ENCODE measurements around the gene DDX60.
"Not testable (repeated sequence)": the region's sequence is repeated elsewhere in the genome, so short reads cannot be mapped to it uniquely, and the experiment has no call there.

The DDX60 gene

GRCh38 chr4:168285850-168286249 is 32.7 kb downstream of the DDX60 start:
- DNase-seq: not testable (repeated sequence)

DNA sequence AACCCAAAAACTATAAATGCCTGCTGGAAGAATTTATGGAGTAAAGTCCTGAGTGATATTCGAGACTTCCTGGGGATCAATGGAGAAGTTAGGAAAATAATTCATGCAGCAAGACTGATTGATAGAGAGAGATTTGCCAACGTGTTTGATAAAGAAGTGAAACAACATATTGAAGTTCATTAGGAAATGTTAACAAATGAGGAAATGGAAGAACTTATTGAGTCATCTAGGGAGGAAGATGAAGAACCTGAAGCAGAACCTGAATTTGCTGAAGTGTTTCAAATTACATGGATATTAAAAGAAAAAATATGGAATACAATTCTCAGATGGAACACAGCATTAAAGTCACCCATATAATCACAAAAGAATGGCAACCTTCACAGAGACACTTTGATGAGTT is 39.0 kb downstream of the DDX60 start:
- no peak for DNase-seq

DNA sequence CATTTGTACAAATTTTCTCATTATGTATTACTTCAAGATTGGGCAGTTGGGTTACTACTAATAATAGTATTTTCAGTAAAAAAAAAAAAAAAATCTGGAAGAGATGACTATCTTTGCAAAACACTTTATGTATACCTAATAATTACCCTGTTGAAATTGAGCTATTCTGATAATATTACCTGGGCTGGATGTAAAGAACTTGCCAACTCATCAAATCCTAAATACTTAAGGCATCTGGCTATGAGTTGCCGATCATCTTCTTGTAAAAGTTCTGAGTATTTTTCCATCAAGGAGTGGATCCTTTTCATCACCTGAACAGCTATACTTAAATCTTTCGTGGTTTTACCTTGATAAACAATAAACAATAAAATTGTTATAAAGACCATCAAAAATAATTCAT is 42.7 kb downstream of the DDX60 start:
- DNase-seq: no peak

- DNase-seq: no peak
These were observed 43.7 kb downstream of the DDX60 start for GRCh38 chr4:168274871-168275270.

DNA sequence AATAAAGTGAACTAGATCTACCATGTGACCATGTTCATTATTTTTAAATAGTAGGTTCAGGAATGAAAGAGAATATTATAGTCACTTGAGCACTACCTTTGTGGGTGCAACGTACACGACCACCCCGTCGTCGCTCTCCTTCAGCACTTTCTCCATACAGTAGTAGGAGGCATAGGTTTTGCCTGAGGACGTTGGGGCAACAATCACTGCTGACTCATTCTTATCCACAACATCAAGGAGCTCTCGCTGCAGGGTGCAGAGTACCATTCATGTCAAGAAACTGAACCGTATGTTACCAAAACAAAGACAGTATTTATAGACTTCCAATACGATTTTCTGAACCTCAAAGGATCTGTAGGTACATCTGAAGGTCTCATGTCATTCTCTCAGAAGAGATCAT is 44.7 kb downstream of the DDX60 start:
- DNase-seq: no peak

DNA sequence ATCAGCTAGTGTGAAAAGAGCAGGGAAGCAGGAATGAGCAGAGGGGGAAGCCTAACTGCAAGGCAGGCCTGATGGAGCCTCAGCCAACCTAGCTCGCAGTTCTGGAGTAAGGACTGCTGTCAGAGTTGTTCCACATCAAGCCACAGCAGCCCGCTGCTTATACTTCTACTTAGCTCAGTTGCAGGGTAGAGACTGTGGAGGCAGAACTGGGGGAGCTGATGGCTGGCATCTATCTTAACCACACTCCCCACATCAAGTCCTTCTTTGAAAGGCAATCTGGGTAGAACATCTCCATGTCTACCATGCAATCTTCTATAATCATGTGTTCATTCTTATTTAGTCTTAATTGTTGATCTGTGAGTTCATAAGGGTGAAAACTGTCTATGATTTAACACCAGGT is 46.1 kb downstream of the DDX60 start:
- no peak for DNase-seq

GRCh38 chr4:168269896-168270295 is 48.7 kb downstream of the DDX60 start:
- no peak for DNase-seq

DNA sequence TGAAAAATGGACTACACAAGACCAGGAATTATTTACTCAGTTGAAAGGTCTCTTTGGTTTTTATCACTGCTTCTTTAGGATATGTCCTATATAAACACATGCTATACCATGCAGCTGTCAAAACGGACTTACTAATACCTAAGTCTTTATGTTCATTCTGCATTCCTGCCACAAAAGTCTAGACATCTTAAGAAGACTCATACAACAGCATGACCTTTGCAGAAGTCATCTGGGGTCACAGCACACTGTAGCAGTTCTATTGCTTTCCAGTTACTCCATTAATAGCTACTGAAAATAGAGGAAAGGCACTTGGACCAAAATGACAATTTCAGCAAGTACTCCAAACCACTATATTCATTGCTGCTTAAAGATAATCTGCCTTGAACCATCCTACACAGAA is 53.2 kb downstream of the DDX60 start:
- DNase-seq: no peak

GRCh38 chr4:168264903-168265302 is 53.6 kb downstream of the DDX60 start:
- DNase-seq: peak; percentile 33

DNA sequence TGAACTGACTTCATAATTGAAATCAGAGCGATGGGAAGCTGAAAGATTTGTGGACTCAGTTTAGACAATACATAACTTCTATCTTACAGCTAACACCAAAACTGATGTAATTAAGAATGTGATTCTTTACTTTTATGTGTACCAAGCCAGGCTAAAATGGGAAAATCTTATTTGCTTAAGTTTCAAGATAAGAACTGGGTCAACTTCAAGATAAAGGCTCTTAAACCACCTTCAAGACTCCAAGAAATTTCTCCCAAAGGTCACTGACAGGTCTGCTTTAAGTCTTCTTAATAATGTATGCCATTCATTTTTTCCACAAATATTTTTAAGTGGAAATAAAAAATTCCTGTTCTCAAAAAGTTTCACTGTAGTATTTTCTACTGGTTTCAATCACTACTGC is 55.5 kb downstream of the DDX60 start:
- no peak for DNase-seq

- no peak for DNase-seq
These were observed 59.5 kb downstream of the DDX60 start for GRCh38 chr4:168259096-168259495.

GRCh38 chr4:168257768-168258167 is 60.8 kb downstream of the DDX60 start:
- DNase-seq: no peak

- no peak for DNase-seq
These were observed 70.3 kb downstream of the DDX60 start for GRCh38 chr4:168248176-168248710.

DNA sequence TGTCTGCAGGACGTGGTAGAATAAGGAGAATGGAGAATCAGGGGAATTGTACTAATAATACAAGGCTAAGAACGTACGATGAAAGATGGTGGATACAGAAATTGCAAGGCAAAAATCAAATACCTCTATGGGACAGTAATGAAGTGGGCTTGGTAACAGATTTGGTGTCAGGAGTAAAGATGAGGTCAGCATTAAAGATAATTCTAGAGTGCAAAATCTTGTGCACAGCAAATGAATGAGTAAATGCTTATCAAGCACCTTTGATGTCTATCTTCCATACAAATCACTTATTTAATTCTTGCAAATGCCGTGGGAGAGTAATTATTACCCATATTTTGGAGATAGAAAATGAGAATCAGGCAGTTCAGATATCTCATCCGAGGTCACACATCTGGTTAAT is 70.9 kb downstream of the DDX60 start:
- DNase-seq: no peak

DNA sequence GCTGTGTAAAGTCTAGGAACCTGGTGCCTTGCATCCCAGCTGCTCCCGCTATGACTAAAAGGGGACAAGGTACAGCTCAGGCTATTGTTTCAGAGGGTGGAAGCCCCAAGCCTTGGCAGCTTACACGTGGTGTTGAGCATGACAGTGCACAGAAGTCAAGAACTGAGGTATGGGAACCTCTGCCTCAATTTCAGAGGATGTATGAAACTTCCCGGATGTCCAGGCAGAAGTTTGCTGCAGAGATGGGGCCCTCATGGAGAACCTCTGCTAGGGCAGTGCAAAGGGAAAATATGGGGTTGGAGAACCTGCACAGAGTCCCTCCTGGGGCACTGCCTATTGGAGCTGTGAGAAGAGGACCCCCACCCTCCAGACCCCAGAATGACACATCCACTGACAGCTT is 76.6 kb downstream of the DDX60 start:
- no peak for DNase-seq

DNA sequence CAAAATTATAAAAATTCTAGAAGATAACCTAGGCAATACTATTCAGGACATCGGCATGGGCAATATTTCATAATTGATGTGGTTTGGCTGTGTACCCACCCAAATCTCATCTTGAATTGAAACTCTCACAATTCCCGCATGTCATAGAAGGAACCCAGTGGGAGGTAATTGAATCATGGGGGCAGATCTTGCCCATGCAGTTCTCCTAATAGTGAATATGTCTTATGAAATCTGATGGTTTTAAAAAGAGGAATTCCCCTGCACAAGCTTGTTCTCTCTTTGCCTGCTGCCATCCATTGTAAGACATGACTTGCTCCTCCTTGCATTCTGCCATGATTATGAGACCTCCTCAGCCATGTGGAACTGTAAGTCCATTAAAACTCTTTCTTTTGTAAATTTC is 77.7 kb downstream of the DDX60 start:
- no peak for DNase-seq

DNA sequence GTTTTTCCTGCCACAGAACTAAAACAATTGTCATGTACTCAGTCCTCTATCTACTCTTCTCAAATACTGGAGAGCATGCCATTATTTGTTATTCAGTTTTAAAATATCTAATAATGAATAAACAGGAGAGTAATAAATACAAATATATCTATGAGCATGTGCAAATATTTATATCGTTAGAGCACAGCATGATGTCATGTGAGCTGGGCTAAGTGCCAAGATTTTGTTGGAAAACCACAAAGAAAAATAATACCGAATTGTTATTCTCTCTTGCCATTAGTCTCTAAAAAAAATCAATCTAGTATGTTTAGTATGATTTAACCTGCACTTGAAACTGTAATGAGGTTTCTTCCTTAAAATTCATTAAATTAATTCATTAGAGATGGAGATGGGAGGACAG is 97.3 kb downstream of the DDX60 start:
- DNase-seq: no peak

GRCh38 chr4:168220893-168221292 is 97.7 kb downstream of the DDX60 start:
- DNase-seq: no peak

DNA sequence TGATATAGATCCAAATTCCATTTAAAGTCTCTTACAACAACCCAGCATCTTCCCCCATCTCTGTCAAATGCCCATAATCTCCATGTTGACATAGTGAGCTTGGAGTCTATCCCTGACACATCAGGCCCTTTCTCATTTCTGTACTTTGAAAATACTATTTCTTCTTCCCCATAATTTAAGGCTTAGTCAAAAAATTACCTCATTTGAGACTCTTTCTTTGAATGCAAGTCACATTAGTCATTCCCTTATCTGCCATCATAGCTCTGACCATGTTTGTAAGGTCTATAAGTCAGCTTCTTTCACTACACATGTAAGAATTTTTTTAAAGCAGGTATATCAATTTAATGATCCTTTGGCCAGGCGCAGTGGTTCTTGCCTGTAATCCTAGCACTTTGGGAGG is 99.9 kb downstream of the DDX60 start:
- DNase-seq: no peak

DNA sequence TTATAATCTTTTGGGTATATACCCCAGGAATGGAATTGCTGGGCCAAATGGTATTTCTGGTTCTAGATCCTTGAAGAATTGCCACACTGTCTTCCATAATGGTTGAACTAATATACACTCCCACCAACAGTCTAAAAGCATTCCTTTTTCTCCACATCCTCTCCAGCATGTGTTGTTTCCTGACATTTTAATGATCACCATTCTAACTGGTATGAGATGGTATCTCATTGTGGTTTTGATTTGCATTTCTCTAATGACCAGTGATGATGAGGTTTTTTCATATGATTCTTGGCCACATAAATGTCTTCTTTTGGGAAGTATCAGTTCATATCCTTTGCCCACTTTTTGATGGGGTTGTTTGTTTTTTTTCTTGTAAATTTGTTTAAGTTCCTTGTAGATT is 105.0 kb downstream of the DDX60 start:
- not testable (repeated sequence) for DNase-seq

DNA sequence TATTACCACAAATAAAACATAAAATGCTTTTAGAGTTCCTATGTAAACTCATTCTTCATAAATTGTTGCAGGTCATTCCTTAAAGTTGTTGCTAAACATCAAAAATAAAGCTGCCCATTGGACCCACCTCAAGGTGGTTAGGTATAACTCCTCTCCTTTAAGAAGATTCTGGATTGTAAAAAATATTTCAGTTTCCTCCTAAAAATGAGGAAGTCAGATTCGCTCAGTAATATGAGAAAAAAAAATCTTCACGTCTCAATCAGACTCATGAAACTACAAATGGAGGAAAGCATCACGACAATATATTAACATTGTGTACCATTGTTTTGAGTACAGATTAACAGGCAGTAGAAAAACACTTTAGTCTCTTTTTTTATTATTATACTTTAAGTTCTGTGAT is 105.9 kb downstream of the DDX60 start:
- no peak for DNase-seq

DNA sequence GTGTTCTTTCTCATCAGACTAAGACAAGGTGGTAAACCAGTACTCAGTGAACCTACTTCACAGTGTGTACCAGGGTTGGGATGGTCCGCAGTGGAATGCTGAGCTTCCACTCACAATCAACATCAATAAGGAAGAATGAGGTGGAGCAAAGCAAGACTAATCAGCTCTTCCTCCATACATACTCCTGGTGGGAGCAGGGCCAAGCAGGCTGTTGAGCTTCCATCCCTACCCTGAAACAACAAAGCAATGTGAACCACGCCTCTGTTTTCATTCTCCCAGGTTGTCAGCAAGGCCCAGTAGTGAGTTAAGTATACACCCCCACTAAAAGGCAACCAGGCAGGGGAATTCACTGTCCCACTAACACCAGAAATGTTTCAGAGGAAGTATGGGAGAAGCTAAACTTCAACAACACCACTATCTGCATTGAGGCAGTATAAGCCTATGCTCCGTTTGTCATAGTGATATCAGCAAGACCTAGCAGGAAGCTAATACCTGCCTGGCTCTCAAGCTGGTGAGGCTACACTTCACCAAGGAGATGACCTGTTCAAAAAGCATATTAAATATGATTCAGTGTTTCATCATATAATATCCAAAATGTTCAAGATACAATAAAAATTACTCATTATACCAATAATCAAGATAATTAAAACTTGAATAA is 109.5 kb downstream of the DDX60 start:
- DNase-seq: no peak

DNA sequence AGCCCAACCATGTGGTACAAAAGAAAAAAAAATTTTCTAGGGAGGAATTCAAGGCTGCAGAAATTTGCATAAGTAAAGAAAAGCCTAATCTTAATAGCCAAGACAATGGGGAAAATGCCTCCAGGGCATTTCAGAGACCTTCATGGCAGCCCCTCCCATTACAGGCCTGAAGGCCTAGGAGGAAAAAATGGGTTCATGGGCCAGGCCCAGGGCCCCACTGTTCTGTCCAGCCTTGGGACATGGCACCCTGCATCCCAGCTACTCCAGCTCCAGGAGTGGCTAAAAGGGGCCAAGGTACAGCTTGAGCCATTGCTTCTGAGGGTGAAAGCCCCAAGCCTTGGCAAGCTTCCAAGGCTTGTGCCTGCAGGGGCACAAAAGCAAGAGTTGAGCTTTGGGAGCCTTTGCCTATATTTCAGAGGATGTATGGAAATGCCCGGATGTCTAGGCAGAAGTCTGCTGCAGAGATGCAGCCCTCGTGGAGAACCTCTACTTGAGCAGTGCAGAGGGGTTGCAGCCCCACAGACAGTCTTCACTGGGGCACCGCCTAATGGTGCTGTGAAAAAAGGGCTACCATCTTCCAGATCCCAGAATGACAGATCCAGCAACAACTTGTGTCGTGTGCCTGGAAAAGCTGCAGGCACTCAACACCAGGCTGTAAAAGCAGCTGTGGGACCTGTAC is 115.2 kb downstream of the DDX60 start:
- no peak for DNase-seq

DNA sequence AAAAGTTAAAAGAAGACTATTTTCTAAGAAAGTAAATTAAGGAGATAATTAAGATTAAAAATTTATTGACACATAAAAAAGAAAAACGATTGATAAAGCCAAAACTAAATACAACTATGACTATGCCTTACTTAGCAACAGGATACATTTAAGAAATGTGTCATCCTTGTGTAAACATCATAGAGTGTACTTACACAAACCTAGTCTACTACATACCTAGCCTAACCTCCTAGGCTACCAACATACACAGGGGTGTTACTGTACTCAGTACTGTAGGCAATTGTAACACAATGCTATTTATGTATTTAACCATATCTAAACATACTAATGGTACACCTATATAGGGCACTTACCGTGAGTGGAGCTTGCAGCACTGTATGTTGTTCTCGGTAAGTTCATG is 117.9 kb downstream of the DDX60 start:
- no peak for DNase-seq

All from NCI-H510A (cell line).